BE2C (cell line): ENCODE measurements around the gene FSHB.

Source experiments
- DNase-seq: peaks from one replicate; pipeline ENCODE4 v3.0.0-alpha.2; 2020
- H3K27me3 ChIP-seq: fragments of 250-450 bp; sonication (Bioruptor Pico); 2 replicates; pipeline ENCODE4 v1.5.1; 2020; ENCODE audit warnings: mild to moderate bottlenecking
- H3K36me3 ChIP-seq: fragments of 250-450 bp; sonication (Bioruptor Pico); 2 replicates; pipeline ENCODE4 v1.5.1; 2020; ENCODE audit warnings: mild to moderate bottlenecking
- H3K4me1 ChIP-seq: fragments of 250-450 bp; sonication (Bioruptor Pico); 2 replicates; pipeline ENCODE4 v1.5.1; 2020
- H3K4me3 ChIP-seq: 2 replicates; pipeline ENCODE4 v1.5.1; 2011; ENCODE audit warnings: low read depth, low read length
- H3K9me3 ChIP-seq: fragments of 250-450 bp; sonication (Bioruptor Pico); 2 replicates; pipeline ENCODE4 v1.5.1; 2020
- CTCF ChIP-seq: IDR thresholded peaks from 2 replicates; pipeline ENCODE4 v1.5.1; 2012; ENCODE audit warnings: mild to moderate bottlenecking, low read depth, low read length

Gene FSHB

DNA sequence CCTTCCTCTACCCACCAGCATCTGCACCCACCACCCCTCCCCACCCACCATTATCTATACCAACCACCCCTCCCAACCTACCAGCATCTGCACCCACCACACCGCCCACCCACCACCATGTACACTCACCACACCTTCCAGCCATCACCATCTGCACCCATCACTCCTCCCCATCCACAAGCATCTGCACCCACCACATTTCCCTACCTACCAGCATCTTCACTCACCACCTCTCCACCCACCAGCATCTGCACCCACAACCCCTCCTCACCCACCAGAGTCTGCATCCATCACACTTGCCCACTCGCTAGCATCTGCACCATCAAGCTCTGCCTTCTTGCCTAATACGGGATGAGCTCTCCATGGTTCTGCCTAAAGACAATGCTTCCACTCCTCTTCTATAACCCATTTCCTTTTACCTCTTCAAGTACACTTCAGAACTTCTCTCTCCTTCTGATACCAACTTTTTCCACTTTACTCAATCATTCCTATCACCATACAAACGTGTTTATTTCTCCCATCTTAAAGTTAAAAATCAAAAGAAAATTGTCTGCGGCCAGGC, 2.4 kb upstream of the FSHB start:
- Histone ChIP-seq H3K9me3 (no peaks in the 10 kb centered on the region), H3K4me1 (no peaks in the 10 kb centered on the region), H3K4me3 (no peak overlapping the region), H3K27me3 (no peaks in the 10 kb centered on the region), H3K36me3 (no peaks in the 10 kb centered on the region)
- no peak for DNase-seq
- no peak for TF ChIP-seq CTCF

DNA sequence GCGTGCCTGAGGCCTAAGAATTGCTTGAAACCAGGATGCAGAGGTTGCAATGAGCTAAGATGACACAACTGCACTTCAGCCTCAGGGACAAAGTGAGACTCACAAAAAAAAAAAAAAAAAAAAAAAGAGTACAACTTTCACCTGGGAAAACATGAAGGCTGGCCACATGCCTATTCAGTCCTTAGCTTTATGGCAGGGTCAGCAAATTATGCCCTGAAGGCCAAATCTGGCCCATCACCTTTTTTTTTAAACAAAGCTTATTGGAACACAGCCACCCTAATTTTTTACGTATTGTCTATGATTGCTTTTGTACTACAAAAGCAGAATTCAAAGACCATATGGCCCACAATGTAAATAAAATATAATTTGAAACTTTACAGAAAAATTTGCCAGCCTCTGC, 8.2 kb downstream of the FSHB start:
- Histone ChIP-seq H3K4me3 (no peak overlapping the region), H3K9me3 (no peaks in the 10 kb centered on the region), H3K4me1 (no peaks in the 10 kb centered on the region), H3K27me3 (no peaks in the 10 kb centered on the region), H3K36me3 (no peaks in the 10 kb centered on the region)
- TF ChIP-seq CTCF = no peak
- no peak for DNase-seq

GRCh38 chr11:30244265-30244664, 13.5 kb downstream of the FSHB start:
- DNase-seq = no peak
- Histone ChIP-seq H3K9me3 (no peaks in the 10 kb centered on the region), H3K36me3 (no peaks in the 10 kb centered on the region), H3K27me3 (no peaks in the 10 kb centered on the region), H3K4me1 (no peaks in the 10 kb centered on the region), H3K4me3 (no peak overlapping the region)
- no peak for TF ChIP-seq CTCF

DNA sequence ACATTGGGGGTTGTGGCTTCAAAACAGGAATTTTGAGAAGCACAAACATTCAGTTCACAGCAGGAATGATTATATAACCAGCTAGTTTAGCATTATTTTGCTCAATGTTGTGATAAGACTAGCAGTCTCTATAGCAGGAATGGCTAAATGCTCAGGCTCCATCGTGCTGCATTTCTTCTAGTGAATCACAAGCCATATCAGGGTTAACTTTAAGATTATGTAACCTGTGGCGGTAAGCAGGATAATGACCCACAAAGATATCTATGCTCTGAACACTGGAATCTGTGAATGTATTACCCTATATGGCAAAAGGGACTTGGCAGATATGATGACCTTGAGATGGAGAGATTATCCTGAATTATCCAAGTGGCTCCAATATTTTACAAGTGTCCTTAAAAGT, 14.8 kb downstream of the FSHB start:
- Histone ChIP-seq H3K36me3 (no peaks in the 10 kb centered on the region), H3K9me3 (no peaks in the 10 kb centered on the region), H3K4me1 (no peaks in the 10 kb centered on the region), H3K4me3 (no peak overlapping the region), H3K27me3 (no peaks in the 10 kb centered on the region)
- no peak for TF ChIP-seq CTCF
- no peak for DNase-seq

DNA sequence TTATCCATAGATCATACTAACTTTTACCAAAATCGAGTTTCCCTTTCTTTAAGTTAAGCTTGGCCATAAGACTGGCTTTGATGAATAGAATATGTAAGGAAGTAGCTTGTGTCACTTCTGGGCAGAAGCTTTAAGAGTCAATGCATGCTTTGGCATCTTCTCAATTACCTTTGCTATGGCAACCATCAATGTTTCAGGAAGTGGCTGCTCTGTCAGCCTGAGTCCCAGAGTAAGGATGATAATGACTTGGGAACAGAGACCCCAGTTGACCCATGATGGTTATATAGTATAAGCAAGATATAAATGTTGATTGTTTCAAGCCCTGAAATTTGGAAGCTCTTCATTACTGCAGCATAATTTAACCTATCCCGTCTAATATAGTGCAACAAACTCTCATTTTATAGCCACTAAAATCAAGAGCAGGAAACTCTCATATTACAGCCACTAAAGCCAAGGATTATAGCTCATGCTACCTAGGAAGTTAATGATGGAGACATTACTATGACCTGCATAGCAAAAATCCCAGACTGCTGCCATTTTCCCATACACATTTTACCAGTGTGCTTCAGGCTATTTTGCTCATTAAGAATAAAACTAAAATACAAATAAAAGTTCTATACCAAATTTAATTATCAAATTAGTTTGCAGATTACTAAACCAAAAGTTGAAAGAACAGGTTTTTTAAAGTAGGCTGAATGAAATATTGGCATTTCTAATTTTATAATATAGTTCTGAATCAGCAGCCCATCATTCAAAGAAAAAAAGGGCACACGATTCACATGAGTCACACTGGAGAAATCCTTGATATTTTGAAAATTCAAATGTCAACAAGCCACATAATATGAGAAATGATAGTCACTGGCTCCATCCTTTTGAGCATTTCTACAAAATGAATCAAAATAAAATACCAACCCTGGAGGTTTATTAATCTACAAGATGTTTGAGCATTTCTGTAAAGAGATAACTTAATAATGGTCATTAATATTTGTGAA, 23.8 kb downstream of the FSHB start:
- no peaks in the 10 kb centered on the region for H3K9me3 ChIP-seq
- no peak overlapping the region for H3K4me3 ChIP-seq
- no peaks in the 10 kb centered on the region for H3K27me3 ChIP-seq
- H3K4me1 ChIP-seq = no peaks in the 10 kb centered on the region
- no peak for TF ChIP-seq CTCF
- no peak for DNase-seq
- no peaks in the 10 kb centered on the region for H3K36me3 ChIP-seq

- Histone ChIP-seq H3K36me3 (no peaks in the 10 kb centered on the region), H3K9me3 (no peaks in the 10 kb centered on the region), H3K4me1 (no peaks in the 10 kb centered on the region), H3K27me3 (no peaks in the 10 kb centered on the region), H3K4me3 (no peak overlapping the region)
- no peak for DNase-seq
- TF ChIP-seq CTCF = no peak
Measured at GRCh38 chr11:30255637-30256036, 24.8 kb downstream of the FSHB start.
